SK-N-SH treated with all-trans-retinoic acid at 6 μM for 48 hours (cell line): ENCODE results near the gene SLC37A2.
"Not testable (repeated sequence)": the region's sequence is repeated elsewhere in the genome, so short reads cannot be mapped to it uniquely, and the experiment has no call there.

Source experiments
- ESRRG ChIP-seq: fragments of 250-450 bp; sonication (Bioruptor Pico); IDR thresholded peaks from 2 replicates; pipeline ENCODE4 v1.6.1; 2021; ENCODE audit warnings: mild to moderate bottlenecking
- PATZ1 ChIP-seq: fragments of 250-450 bp; sonication (Bioruptor Pico); IDR thresholded peaks from 2 replicates; pipeline ENCODE4 v1.8.0; 2020; ENCODE audit warnings: mild to moderate bottlenecking, moderate library complexity, borderline replicate concordance
- POU6F1 ChIP-seq: fragments of 250-450 bp; sonication (Bioruptor Pico); IDR thresholded peaks from 2 replicates; pipeline ENCODE4 v1.8.0; 2021; ENCODE audit warnings: low read depth, mild to moderate bottlenecking, moderate library complexity, borderline replicate concordance
- SNAI2 ChIP-seq: fragments of 250-450 bp; sonication (Bioruptor Pico); IDR thresholded peaks from 2 replicates; pipeline ENCODE4 v1.5.0; 2020; ENCODE audit warnings: mild to moderate bottlenecking, moderate library complexity
- TCF4 ChIP-seq: fragments of 250-450 bp; sonication (Bioruptor Pico); IDR thresholded peaks from 2 replicates; pipeline ENCODE4 v1.8.0; 2021; ENCODE audit warnings: mild to moderate bottlenecking, moderate library complexity, borderline replicate concordance
- ZFP3 ChIP-seq: fragments of 250-450 bp; sonication (Bioruptor Pico); IDR thresholded peaks from 2 replicates; pipeline ENCODE4 v1.5.0; 2020; ENCODE audit warnings: mild to moderate bottlenecking, moderate library complexity

DNA sequence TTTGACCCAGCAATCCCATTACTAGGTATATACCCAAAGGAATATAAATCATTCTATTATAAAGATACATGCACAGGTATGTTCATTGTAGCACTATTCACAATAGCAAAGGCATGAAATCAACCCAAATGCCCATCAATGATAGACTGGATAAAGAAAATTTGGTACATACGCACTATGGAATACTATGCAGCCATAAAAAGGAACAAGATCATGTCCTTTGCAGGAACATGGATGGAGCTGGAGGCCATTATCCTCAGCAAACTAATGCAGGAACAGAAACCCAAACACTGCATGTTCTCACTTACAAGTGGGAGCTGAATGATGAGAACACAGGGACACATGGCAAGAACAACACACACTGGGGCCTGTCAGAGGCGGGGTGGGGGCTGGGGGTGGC lies 7.0 kb upstream of the SLC37A2 start:
- not testable (repeated sequence) for TF ChIP-seq ZFP3; TCF4 (CRISPR knock-in tag); PATZ1 (CRISPR knock-in tag); SNAI2 (CRISPR knock-in tag); ESRRG (CRISPR knock-in tag); POU6F1 (CRISPR knock-in tag)
